HepG2 (cell line): Measurements from ENCODE around the gene CUL9. TPM values are rescaled to one million over a fixed set of nuclear protein-coding genes. Genes with fewer than 3 reads are reported as not detected.
A peak's percentile ranks its signal among the peaks of the same experiment; 100 is the strongest.

Experiments used
- ARNT2 ChIP-seq: sonication (generic); formaldehyde crosslinking; IDR thresholded peaks from 2 replicates; pipeline ENCODE4 v1.8.0; 2022; ENCODE audit warnings: mild to moderate bottlenecking, low read depth, missing genetic modification reagents, moderate library complexity
- EED ChIP-seq: sonication (generic); formaldehyde crosslinking; IDR thresholded peaks from 2 replicates; pipeline ENCODE4 v1.5.0; 2020; ENCODE audit warnings: mild to moderate bottlenecking, missing genetic modification reagents
- FOXK1 ChIP-seq: sonication (generic); formaldehyde crosslinking; IDR thresholded peaks from 2 replicates; pipeline ENCODE4 v1.4.0; 2020; ENCODE audit warnings: low read depth, missing genetic modification reagents, borderline replicate concordance
- FOXO1 ChIP-seq: sonication (generic); formaldehyde crosslinking; IDR thresholded peaks from 2 replicates; pipeline ENCODE4 v1.4.0; 2020; ENCODE audit warnings: missing genetic modification reagents
- PBX3 ChIP-seq: sonication (generic); formaldehyde crosslinking; IDR thresholded peaks from 2 replicates; pipeline ENCODE4 v1.8.1; 2023; ENCODE audit warnings: missing genetic modification reagents, inconsistent platforms, borderline replicate concordance
- RFX5 ChIP-seq: IDR thresholded peaks from 2 replicates; pipeline ENCODE4 v1.6.1; 2011; ENCODE audit warnings: low read depth, low read length, improper control_type of control experiment
- SAP130 ChIP-seq: IDR thresholded peaks from 2 replicates; pipeline ENCODE4 v1.6.1; 2016; ENCODE audit warnings: low read depth
- SKIL ChIP-seq: sonication (generic); formaldehyde crosslinking; IDR thresholded peaks from 2 replicates; pipeline ENCODE4 v1.8.0; 2022; ENCODE audit warnings: missing genetic modification reagents, mild to moderate bottlenecking, moderate library complexity, borderline replicate concordance
- YY1 ChIP-seq: IDR thresholded peaks from 2 replicates; pipeline ENCODE4 v1.6.1; 2011; ENCODE audit warnings: low read length, low read depth, moderate library complexity, mild to moderate bottlenecking; ENCODE audit not compliant: insufficient read depth, insufficient replicate concordance
- ZNF33A ChIP-seq: sonication (generic); formaldehyde crosslinking; IDR thresholded peaks from 2 replicates; pipeline ENCODE4 v1.5.1; 2020; ENCODE audit warnings: missing genetic modification reagents, mild to moderate bottlenecking, moderate library complexity, borderline replicate concordance
- ZNF562 ChIP-seq: sonication (generic); formaldehyde crosslinking; IDR thresholded peaks from 2 replicates; pipeline ENCODE4 v1.8.0; 2022; ENCODE audit warnings: missing genetic modification reagents, borderline replicate concordance
- ZNF761 ChIP-seq: sonication (generic); formaldehyde crosslinking; conservative IDR thresholded peaks from 2 replicates; pipeline ENCODE4 v1.4.0; 2020; ENCODE audit warnings: mild to moderate bottlenecking, missing genetic modification reagents
- polyA plus RNA-seq, 8 experiments: library from polyadenylated mRNA; depleted of rRNA in 3 of 8; stranded (reverse) in 7 of 8; unstranded in 1 of 8; fragments of >200 nt; fragmentation: Illumina TruSeq in 4 of 8; extraction: Trizol in 4 of 8; gene quantifications; 2 replicates each; pipeline versions ENCODE4 v1.2.1 to v1.2.3, GENCODE V29; 2011 to 2016; ENCODE audit warnings: low read depth in 4 of 8, missing spikeins in 1 of 8, mixed read lengths in 1 of 8; ENCODE audit not compliant: insufficient read depth in 1 of 8
- total RNA-seq, 5 experiments: library from RNA; depleted of rRNA; stranded (reverse); fragments of >200 nt; fragmentation: Illumina TruSeq; extraction: Trizol; gene quantifications; 2 replicates each; pipeline ENCODE4 v1.2.3, GENCODE V29; 2016; ENCODE audit warnings: low read depth in 1 of 5
- TF ChIP-seq, protein P1 (sequence below): sonication (generic); formaldehyde crosslinking; IDR thresholded peaks from one replicate; pipeline ENCODE4 v1.5.1; 2020; ENCODE audit warnings: mild to moderate bottlenecking, missing genetic modification reagents; ENCODE audit errors: not compliant biosample characterization
- TF ChIP-seq, protein P2 (sequence below): sonication (generic); formaldehyde crosslinking; IDR thresholded peaks from 2 replicates; pipeline ENCODE4 v1.4.0; 2020; ENCODE audit warnings: missing genetic modification reagents

Gene CUL9
- total and polyA plus RNA-seq, 2 of the 13 experiments (the other 11 are each of a cell fraction or from before 2014, with no cell fraction given), result 11.4 to 13.7 TPM

GRCh38 chr6:43247114-43247999 is 65.4 kb downstream of the CUL9 start (continued):
- TF ChIP-seq FOXO1 (CRISPR knock-in tag), result 0 out of 2 replicates have a peak, but pooled peaks have one; percentile 9
- no peak for TF ChIP-seq ZNF562 (CRISPR knock-in tag)
- TF ChIP-seq, protein P1, sequence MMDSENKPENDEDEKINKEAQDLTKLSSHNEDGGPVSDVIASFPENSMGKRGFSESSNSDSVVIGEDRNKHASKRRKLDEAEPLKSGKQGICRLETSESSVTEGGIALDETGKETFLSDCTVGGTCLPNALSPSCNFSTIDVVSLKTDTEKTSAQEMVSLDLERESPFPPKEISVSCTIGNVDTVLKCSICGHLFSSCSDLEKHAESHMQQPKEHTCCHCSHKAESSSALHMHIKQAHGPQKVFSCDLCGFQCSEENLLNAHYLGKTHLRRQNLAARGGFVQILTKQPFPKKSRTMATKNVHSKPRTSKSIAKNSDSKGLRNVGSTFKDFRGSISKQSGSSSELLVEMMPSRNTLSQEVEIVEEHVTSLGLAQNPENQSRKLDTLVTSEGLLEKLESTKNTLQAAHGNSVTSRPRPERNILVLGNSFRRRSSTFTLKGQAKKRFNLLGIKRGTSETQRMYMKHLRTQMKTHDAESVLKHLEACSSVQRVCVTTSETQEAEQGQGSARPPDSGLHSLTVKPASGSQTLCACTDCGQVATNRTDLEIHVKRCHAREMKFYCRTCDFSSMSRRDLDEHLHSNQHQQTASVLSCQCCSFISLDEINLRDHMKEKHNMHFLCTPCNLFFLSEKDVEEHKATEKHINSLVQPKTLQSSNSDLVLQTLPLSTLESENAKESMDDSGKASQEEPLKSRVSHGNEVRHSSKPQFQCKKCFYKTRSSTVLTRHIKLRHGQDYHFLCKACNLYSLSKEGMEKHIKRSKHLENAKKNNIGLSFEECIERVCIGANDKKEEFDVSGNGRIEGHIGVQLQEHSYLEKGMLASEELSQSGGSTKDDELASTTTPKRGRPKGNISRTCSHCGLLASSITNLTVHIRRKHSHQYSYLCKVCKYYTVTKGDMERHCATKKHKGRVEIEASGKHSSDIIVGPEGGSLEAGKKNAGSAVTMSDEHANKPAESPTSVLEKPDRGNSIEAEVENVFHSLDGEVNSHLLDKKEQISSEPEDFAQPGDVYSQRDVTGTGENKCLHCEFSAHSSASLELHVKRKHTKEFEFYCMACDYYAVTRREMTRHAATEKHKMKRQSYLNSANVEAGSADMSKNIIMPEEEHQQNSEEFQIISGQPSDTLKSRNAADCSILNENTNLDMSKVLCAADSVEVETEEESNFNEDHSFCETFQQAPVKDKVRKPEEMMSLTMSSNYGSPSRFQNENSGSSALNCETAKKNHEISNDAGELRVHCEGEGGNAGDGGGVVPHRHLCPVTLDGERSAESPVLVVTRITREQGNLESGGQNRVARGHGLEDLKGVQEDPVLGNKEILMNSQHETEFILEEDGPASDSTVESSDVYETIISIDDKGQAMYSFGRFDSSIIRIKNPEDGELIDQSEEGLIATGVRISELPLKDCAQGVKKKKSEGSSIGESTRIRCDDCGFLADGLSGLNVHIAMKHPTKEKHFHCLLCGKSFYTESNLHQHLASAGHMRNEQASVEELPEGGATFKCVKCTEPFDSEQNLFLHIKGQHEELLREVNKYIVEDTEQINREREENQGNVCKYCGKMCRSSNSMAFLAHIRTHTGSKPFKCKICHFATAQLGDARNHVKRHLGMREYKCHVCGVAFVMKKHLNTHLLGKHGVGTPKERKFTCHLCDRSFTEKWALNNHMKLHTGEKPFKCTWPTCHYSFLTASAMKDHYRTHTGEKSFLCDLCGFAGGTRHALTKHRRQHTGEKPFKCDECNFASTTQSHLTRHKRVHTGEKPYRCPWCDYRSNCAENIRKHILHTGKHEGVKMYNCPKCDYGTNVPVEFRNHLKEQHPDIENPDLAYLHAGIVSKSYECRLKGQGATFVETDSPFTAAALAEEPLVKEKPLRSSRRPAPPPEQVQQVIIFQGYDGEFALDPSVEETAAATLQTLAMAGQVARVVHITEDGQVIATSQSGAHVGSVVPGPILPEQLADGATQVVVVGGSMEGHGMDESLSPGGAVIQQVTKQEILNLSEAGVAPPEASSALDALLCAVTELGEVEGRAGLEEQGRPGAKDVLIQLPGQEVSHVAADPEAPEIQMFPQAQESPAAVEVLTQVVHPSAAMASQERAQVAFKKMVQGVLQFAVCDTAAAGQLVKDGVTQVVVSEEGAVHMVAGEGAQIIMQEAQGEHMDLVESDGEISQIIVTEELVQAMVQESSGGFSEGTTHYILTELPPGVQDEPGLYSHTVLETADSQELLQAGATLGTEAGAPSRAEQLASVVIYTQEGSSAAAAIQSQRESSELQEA (CRISPR knock-in tag), result peak; percentile 31
- TF ChIP-seq, protein P2, sequence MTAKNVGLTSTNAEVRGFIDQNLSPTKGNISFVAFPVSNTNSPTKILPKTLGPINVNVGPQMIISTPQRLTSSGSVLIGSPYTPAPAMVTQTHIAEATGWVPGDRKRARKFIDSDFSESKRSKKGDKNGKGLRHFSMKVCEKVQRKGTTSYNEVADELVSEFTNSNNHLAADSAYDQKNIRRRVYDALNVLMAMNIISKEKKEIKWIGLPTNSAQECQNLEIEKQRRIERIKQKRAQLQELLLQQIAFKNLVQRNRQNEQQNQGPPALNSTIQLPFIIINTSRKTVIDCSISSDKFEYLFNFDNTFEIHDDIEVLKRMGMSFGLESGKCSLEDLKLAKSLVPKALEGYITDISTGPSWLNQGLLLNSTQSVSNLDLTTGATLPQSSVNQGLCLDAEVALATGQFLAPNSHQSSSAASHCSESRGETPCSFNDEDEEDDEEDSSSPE (CRISPR knock-in tag), result peak; percentile 54; the same call in 1 of the 2 replicates
- TF ChIP-seq RFX5, result 0 out of 2 replicates have a peak, but pooled peaks have one; percentile 14
- TF ChIP-seq SAP130, result peak; percentile 69
- 0 out of 2 replicates have a peak, but pooled peaks have one; percentile 15 for TF ChIP-seq SKIL (CRISPR knock-in tag)
- TF ChIP-seq YY1, result peak; percentile 70
- TF ChIP-seq EED, result 0 out of 2 replicates have a peak, but pooled peaks have one; percentile 5
- TF ChIP-seq ZNF33A, result no peak
- 0 out of 2 replicates have a peak, but pooled peaks have one; percentile 40 for TF ChIP-seq ZNF761 (CRISPR knock-in tag)
- 0 out of 2 replicates have a peak, but pooled peaks have one; percentile 16 for TF ChIP-seq FOXK1 (CRISPR knock-in tag)
- no peak for TF ChIP-seq PBX3 (CRISPR knock-in tag)
- TF ChIP-seq ARNT2 (CRISPR knock-in tag), result peak; percentile 22; the same call in 1 of the 2 replicates
